Muscle of back (tissue), 11 donors: ENCODE data around the gene HKDC1. TPM values are rescaled to one million over a fixed set of nuclear protein-coding genes. Genes with fewer than 3 reads are reported as not detected.
"Not testable (repeated sequence)": the region's sequence is repeated elsewhere in the genome, so short reads cannot be mapped to it uniquely, and the experiment has no call there.

Experiments
- DNase-seq, 3 donors: peaks; one replicate each; pipeline versions ENCODE4 v3.0.0 to v3.0.0-alpha.2; 2013
- polyA plus RNA-seq, 10 donors: library from polyadenylated mRNA; unstranded; fragments of 120-200 nt; gene quantifications; one replicate each; pipeline ENCODE4 v1.2.1, GENCODE V29; 2013; ENCODE audit not compliant: insufficient read length in 10 of 10

The HKDC1 gene
- polyA plus RNA-seq, 10 donors = 0.04 to 0.43 (median 0.11) TPM; not detected in 2

- DNase-seq = no peak
Observed at GRCh38 chr10:69241575-69241974, 21.4 kb downstream of the HKDC1 start.

GRCh38 chr10:69242040-69242851 lies 22.1 kb downstream of the HKDC1 start:
- no peak for DNase-seq

GRCh38 chr10:69242852-69243212 lies 22.7 kb downstream of the HKDC1 start:
- no peak for DNase-seq

GRCh38 chr10:69243817-69244216 lies 23.7 kb downstream of the HKDC1 start:
- DNase-seq = no peak

DNA sequence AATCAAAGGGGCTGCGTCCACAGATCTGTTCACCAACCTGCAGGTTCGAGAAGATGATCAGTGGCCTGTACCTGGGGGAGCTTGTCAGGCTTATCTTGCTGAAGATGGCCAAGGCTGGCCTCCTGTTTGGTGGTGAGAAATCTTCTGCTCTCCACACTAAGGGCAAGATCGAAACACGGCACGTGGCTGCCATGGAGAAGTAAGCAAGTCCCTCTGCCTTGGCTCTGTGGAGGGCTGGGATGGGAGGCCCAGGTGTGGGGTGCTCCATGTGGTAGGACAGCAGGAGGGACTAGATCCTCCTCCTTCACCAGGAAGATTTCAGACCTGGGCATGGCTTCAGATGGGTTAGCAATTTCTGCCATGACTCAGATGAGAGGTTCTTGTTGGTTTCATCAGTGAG lies 25.9 kb downstream of the HKDC1 start:
- DNase-seq = no peak

DNA sequence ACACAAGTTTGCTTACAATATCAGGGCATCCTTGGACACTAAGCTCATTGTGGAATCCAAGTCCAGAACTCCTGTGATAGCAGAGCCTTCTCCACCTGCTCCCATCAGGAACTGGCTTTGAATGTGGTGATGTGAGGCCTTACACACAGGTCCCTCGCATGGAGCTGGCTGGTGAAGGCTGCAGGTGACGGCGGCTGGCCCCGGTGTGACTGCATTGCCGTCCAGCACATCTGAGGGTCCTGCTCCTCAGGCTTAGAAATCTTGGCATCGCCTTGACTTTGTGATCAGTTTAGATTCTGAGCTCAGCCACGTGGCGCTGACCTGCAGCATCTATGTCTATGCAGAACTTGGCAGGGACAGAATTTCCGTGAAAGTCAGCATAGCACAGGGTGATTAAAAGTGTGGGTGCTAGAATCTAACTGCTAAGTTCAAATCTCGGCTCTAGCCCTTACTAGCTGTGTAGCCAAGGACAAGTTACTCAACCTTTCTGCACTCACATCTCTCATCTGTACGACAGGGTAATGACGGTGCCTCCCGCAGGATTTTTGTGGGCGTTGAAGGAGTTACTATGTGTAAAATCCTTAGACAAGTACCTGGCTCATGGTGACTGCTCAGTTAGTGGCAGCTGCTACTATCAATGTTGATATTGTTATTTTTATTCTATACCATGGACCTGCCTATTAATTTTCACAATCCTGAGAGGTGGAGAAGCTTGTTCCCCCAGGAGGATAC lies 26.6 kb downstream of the HKDC1 start:
- no peak for DNase-seq

- DNase-seq = no peak
Observed at GRCh38 chr10:69247313-69247710, 27.2 kb downstream of the HKDC1 start.

GRCh38 chr10:69248117-69248730 lies 28.1 kb downstream of the HKDC1 start:
- no peak for DNase-seq

DNA sequence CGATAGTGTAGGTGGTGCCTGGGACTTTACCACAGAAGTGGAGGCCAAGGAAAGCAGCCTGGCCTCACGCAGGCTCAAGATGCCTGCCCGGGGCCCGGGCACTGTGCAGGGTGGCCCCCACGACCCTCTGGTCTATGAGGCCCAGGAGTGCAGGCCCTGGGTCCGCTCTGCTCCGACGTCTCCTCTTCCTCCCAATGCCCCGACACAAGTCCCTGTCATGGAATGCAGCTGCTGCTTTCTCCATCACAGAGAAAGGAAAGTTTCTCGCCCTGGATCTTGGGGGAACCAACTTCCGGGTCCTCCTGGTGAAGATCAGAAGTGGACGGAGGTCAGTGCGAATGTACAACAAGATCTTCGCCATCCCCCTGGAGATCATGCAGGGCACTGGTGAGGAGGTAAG lies 29.9 kb downstream of the HKDC1 start:
- DNase-seq = no peak

DNA sequence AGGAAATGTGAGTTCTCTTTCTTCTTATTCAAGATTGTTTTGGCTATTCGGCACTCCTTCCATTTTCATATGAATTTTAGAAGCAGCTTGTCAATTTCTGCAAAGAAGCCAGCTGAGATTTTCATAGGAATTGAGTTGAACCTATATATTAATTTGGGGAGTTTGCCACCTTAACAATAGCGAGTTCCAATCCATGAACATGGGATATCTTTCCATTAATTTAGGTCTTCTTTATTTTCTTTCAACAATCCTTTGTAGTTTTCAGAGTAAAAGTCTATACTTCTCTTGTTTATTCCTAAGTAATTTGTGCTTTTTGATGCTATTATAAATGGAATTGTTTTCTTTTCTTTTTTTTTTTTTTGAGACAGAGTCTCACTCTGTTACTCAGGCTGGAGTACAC lies 31.3 kb downstream of the HKDC1 start:
- DNase-seq = not testable (repeated sequence)

DNA sequence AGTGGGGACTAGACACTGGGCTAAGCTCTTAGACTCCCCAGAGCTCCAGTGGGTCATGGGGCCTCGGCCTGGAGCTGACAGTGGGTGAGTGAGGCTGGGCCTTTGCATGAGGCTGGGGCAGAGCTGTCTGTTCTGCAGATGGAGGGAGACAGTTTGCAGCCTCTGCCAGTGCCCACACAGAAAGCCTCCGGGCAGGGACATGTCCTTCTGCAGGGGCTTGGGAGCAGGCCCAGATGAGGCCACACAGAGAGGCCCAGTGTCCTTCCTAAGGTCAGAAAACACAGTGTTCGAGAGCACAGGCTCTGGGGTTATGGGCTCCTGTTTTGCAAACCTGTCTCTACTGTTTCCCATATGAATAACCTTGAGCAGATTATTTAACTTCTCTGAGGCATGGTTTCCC lies 33.0 kb downstream of the HKDC1 start:
- DNase-seq = no peak

DNA sequence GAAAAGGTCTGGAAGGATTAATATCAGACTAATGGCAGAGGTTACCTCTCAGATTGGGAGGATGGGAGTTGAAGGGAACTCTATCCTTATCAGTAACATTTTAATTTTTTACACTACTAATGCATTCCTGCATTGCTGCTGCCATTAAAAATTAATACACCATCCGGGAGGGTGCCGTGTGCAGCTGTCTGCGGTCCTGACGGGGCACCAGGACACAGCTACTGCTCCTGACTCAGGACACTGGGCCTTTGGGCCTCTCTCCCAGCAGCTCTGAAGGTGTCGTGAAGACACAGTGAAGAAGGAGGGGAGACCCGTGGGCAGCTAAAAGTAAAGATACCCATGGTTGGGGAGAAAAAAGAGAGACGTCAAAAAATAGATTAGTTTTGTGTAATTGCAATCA lies 34.7 kb downstream of the HKDC1 start:
- no peak for DNase-seq

GRCh38 chr10:69259547-69260243 lies 39.6 kb downstream of the HKDC1 start:
- DNase-seq = no peak

- DNase-seq = no peak
Observed at GRCh38 chr10:69261184-69261583, 41.1 kb downstream of the HKDC1 start.

DNA sequence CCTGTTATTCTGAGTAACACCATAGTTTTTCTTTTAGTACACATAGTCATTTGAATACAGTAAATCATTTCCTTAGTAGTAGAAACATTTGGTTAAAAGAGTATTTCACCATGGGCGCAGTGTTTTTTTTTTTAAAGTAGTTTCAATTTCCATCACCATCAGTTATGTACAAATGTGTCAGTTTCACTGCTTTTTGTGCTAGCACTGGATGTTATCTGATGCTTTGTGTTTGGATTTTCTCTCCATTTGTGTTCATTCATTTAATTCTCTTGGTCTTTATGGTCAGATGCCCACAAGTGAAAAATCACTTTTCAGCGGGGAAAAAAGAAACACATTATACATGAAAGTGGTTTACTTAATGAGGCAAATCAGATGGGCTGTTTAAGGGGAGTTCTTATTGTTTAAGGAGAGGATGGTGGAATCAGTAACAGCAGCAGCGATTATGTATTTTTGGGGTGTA lies 42.2 kb downstream of the HKDC1 start:
- DNase-seq = no peak

- DNase-seq = no peak
Observed at GRCh38 chr10:69265521-69265920, 45.4 kb downstream of the HKDC1 start.

DNA sequence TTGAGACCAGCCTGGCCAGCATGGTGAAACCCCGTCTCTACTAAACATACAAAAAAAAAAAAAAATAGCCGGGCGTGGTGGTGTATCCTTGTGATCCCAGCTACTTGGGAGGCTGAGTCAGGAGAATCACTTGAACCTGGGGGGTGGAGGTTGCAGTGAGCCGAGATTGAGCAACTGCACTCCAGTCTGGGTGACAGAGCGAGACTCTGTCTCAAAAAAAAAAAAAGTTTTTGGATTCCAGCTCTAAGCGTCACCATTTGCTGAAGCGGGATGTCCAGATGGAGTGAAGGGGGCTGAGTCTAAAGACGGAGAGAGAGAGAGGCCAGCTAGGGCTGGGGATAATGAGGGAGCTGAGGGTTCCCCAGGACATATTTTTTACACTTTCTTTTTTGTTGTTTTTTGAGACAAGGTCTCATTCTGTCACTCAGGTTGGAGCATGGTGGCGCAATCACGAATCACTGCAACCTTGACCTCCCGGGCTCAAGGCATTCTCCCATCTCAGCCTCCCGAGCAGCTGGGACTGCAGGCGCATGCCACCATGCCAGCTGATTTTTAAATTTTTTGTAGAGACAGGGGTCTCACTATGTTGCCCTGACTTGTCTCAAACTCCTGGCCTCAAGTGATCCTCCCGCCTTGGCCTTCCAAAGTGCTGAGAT lies 48.8 kb downstream of the HKDC1 start:
- no peak for DNase-seq

DNA sequence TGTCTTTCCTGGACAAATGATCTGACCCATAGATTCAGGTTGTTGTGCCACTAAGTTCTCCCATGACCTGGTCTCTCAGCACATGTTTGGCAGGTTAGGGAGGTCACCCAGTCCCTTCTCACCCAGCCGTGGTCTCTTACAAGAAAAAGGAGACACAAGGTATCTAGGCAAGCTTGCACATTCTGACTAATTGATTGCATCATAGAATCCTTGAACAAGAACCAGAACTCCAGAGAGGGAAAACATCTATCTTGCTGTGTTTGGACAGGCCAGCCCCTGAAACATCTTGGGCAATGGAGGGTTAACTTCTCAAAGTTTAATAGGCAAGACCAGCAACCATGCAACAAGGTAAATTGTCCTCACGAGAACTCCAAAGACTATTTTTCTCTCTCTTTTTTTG lies 49.6 kb downstream of the HKDC1 start:
- DNase-seq = no peak

- no peak for DNase-seq
Observed at GRCh38 chr10:69270990-69271389, 50.9 kb downstream of the HKDC1 start.

- no peak for DNase-seq
Observed at GRCh38 chr10:69272624-69273023, 52.5 kb downstream of the HKDC1 start.

DNA sequence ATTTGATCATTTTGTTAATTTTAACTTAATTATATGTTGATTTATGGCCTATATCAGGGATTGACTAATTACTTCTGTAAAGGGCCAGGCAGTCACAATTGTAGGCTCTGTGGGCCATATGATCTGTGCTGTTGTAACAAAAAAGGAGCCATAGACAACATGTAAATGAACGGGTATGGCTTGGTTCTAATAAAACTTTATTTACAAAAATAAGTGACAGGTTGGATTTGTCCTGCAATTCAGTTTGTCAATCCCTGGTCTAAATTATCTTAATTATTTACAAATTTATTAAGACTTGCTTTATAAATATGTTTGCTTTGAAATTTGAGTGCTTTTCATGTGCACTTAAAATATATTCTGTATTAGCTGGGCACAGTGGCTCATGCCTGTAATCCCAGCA lies 55.3 kb downstream of the HKDC1 start:
- no peak for DNase-seq

DNA sequence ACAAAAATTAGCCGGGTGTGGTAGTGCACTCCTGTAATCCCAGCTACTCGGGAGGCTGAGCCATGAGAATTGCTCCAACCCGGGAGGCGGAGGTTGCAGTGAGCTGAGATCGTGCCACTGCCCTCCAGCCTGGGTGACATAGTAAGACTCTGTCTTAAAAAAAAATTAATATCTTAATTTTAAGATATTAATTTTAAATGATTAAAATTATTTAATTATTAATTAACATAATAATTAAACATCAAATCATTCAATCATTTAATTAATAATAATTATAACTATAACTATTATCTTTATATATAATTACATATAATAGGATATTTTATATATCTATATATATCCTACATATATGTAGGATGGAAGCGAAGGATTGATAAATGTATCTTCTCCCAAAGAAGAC lies 56.4 kb downstream of the HKDC1 start:
- no peak for DNase-seq
